Uterus (tissue), 2 donors: Measurements from ENCODE around the gene FOXK1.

Experiments
- POLR2A ChIP-seq, 2 donors: fragments of 450-650 bp; IDR thresholded peaks; one replicate each; pipeline ENCODE4 v1.6.1; 2016; ENCODE audit warnings: antibody characterized with exemption in 2 of 2, mild to moderate bottlenecking in 1 of 2, moderate library complexity in 1 of 2
- TF ChIP-seq, protein P1 (sequence below), 4 experiments: fragments of 200-600 bp in 2 of 4; fragments of 450-650 bp in 2 of 4; sonication (generic) in 2 of 4; IDR thresholded peaks; one replicate each; pipeline ENCODE4 v1.5.1; 2016 to 2019; ENCODE audit warnings: antibody characterized with exemption in 4 of 4, mild to moderate bottlenecking in 2 of 4, moderate library complexity in 1 of 4

DNA sequence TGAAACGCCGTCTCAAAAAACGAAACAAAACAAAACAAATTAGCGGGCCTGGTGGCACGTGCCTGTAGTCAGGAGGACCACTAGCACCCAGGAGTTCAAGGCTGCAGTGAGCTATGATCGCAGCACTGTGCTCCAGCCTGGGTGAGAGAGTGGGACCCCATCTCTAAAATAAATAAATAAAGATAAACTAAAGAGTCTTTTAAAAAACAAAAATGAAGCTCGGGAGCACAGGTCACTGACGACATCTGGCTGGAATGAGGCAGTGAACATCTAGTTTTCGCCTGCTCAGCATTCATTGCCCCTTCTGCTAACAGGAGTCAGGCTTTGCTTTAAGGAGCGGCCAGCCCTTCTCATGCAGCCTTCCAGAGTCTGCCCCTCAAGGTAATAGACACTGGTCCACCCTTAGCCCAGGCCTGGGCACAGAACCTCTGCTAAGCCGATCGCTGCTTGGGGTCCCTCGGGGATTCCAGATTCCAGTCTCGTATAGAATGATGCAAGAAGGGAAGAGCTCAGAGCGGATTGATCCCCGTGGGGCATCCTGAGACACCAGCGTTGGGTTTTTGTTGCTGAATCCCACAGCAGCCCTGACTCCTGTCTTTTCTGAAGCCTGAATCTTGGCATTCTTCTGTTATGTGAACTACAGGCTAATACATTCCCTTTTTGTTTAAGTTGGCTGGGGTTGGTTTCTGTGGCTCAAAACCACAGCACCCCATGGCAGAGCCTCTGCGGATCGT lies 14.2 kb upstream of the FOXK1 start:
- TF ChIP-seq, protein P1, sequence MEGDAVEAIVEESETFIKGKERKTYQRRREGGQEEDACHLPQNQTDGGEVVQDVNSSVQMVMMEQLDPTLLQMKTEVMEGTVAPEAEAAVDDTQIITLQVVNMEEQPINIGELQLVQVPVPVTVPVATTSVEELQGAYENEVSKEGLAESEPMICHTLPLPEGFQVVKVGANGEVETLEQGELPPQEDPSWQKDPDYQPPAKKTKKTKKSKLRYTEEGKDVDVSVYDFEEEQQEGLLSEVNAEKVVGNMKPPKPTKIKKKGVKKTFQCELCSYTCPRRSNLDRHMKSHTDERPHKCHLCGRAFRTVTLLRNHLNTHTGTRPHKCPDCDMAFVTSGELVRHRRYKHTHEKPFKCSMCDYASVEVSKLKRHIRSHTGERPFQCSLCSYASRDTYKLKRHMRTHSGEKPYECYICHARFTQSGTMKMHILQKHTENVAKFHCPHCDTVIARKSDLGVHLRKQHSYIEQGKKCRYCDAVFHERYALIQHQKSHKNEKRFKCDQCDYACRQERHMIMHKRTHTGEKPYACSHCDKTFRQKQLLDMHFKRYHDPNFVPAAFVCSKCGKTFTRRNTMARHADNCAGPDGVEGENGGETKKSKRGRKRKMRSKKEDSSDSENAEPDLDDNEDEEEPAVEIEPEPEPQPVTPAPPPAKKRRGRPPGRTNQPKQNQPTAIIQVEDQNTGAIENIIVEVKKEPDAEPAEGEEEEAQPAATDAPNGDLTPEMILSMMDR (IDR thresholded peaks at IDR 0.05): no peak
- no peak for TF ChIP-seq POLR2A (IDR thresholded peaks at IDR 0.05)
